Neural progenitor cell (in vitro differentiated cells): ENCODE data around the gene GGCX.

ENCODE experiments used
- EZH2 ChIP-seq: fragments of 200-600 bp; sonication (generic); IDR thresholded peaks from 2 replicates; pipeline ENCODE4 v1.6.1; 2017; ENCODE audit warnings: antibody characterized with exemption, mild to moderate bottlenecking, moderate library complexity
- TF ChIP-seq, protein P1 (sequence below): fragments of 200-600 bp; sonication (generic); IDR thresholded peaks from 2 replicates; pipeline ENCODE4 v1.5.1; 2017; ENCODE audit warnings: antibody characterized with exemption, mild to moderate bottlenecking

- TF ChIP-seq, protein P1, sequence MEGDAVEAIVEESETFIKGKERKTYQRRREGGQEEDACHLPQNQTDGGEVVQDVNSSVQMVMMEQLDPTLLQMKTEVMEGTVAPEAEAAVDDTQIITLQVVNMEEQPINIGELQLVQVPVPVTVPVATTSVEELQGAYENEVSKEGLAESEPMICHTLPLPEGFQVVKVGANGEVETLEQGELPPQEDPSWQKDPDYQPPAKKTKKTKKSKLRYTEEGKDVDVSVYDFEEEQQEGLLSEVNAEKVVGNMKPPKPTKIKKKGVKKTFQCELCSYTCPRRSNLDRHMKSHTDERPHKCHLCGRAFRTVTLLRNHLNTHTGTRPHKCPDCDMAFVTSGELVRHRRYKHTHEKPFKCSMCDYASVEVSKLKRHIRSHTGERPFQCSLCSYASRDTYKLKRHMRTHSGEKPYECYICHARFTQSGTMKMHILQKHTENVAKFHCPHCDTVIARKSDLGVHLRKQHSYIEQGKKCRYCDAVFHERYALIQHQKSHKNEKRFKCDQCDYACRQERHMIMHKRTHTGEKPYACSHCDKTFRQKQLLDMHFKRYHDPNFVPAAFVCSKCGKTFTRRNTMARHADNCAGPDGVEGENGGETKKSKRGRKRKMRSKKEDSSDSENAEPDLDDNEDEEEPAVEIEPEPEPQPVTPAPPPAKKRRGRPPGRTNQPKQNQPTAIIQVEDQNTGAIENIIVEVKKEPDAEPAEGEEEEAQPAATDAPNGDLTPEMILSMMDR = no peak
- TF ChIP-seq EZH2 = no peak
Observed at GRCh38 chr2:85561280-85562212, at the start of gene GGCX.
